ENCODE measurements around the gene IFT122.

- no peak for TF ChIP-seq CBX2 (IDR thresholded peaks at IDR 0.05; ENCODE audit: borderline replicate concordance, low read depth)
- TF ChIP-seq RFX5 (IDR thresholded peaks at IDR 0.05) = no peak
- TF ChIP-seq POLR2A (IDR thresholded peaks at IDR 0.05; ENCODE audit: low read length) = no peak
- TF ChIP-seq CHD2 (IDR thresholded peaks at IDR 0.05; ENCODE audit: low read length, partially characterized antibody) = no peak
These were observed 24.2 kb upstream of the IFT122 start for GRCh38 chr3:129415830-129416229.
